Sigmoid colon (tissue), 7 donors: Measurements from ENCODE around the gene TMEM52. TPM values are rescaled to one million over a fixed set of nuclear protein-coding genes. Genes with fewer than 3 reads are reported as not detected.

Experiments
- DNase-seq: peaks from one replicate; pipeline ENCODE4 v3.0.0-alpha.2; 2019
- H3K27ac ChIP-seq, 4 donors: fragments of 200-600 bp; sonication (generic); one replicate each; pipeline ENCODE4 v1.5.1; 2016 to 2019; ENCODE audit warnings: mild to moderate bottlenecking in 1 of 4
- H3K27me3 ChIP-seq, 3 donors: fragments of 200-600 bp; sonication (generic); one replicate each; pipeline ENCODE4 v1.5.1; 2019; ENCODE audit warnings: mild to moderate bottlenecking in 1 of 3
- H3K36me3 ChIP-seq, 4 donors: fragments of 200-600 bp; sonication (generic); one replicate each; pipeline ENCODE4 v1.5.1; 2016 to 2019
- H3K4me1 ChIP-seq, 4 donors: fragments of 200-600 bp; sonication (generic); one replicate each; pipeline ENCODE4 v1.5.1; 2017 to 2019
- H3K4me3 ChIP-seq, 4 donors: fragments of 200-600 bp; sonication (generic); one replicate each; pipeline ENCODE4 v1.5.1; 2017 to 2019; ENCODE audit warnings: mild to moderate bottlenecking in 2 of 4, moderate library complexity in 1 of 4
- H3K9me3 ChIP-seq, 4 donors: fragments of 200-600 bp in 3 of 4; sonication (generic) in 3 of 4; one replicate each; pipeline versions ENCODE4 v1.5.1 to v1.6.1; 2013 to 2019
- EP300 ChIP-seq, 4 donors: sonication (generic); formaldehyde crosslinking; IDR thresholded peaks; one replicate each; pipeline ENCODE4 v1.6.1; 2017; ENCODE audit warnings: antibody characterized with exemption in 4 of 4
- POLR2A ChIP-seq, 2 donors: fragments of 450-650 bp; IDR thresholded peaks; one replicate each; pipeline ENCODE4 v1.6.1; 2016; ENCODE audit warnings: antibody characterized with exemption in 2 of 2, mild to moderate bottlenecking in 2 of 2, moderate library complexity in 2 of 2
- POLR2AphosphoS5 ChIP-seq, 4 donors: sonication (generic); formaldehyde crosslinking; IDR thresholded peaks; one replicate each; pipeline ENCODE4 v1.6.1; 2017; ENCODE audit warnings: antibody characterized with exemption in 4 of 4
- WGBS, 2 donors: extraction: QIAGEN DNeasy Blood & Tissue Kit; methylation state at CpG; one replicate each; pipeline ENCODE4 v1.1.7; 2013; 5-methylcytosine and 5-hydroxymethylcytosine counted together
- intact Hi-C: fragments of 100-400 bp; cut with DNase I; formaldehyde crosslinking; loops from one replicate; pipeline ENCODE4 v1.15.1; 2023
- polyA plus RNA-seq, 3 donors: library from polyadenylated mRNA; stranded (reverse); fragments of 200-250 nt; gene quantifications; one replicate each; pipeline ENCODE4 v1.2.3, GENCODE V29; 2013
- total RNA-seq, 4 donors: library from RNA; depleted of rRNA; stranded (reverse); fragments of >200 nt; gene quantifications; one replicate each; pipeline ENCODE4 v1.1.0, GENCODE V29; 2016
- TF ChIP-seq, protein P1 (sequence below), 4 experiments: fragments of 450-650 bp in 3 of 4; fragments of 200-600 bp in 1 of 4; IDR thresholded peaks; one replicate each; pipeline ENCODE4 v1.5.1; 2016 to 2019; ENCODE audit warnings: antibody characterized with exemption in 4 of 4, mild to moderate bottlenecking in 3 of 4, moderate library complexity in 2 of 4
- donor health status: healthy with polysubstance abuse.
- donor health status: Bipolar disorder and iron deficiency.
- donor health status: healthy.

The TMEM52 gene
- total and polyA plus RNA-seq, 7 donors, result 1.1 to 5.5 (median 2.1) TPM; not detected in 2

DNA sequence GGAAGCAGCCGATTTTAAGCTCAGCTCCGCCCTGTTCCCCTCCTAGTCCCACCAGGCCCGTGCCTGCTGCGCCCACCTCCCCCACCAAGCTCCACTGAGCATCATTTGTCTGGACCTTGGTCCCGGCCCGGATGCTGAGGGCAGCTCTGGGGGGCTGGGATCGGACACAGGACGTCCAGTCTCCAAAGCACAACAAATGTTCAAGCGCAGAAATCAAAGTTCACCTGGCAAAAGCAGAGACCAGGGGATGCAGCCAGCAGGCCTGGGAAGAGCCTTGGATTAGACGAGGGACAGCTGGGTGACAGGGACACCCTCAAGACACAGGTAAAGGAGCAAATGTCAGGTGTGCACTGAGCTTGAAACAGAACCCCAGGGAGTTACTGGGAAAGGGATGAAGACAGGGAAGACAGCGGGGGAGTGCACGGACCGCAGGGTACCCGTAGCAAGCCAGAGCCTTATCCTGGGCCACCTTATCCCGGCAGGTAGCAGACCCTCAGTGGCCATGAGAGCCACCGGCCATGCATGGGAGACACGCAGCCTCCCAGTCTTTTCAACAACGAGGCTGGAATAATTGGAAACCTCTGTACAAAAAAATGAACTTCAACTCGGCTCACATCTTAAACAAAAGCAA, 22.2 kb upstream of the TMEM52 start:
- no peak for DNase-seq
- H3K36me3 ChIP-seq, result no peaks in the 10 kb centered on the region
- peaks cover 0 to 8% (median 6%) of the 10 kb centered on the region in 4 donors for H3K4me1 ChIP-seq
- H3K4me3 ChIP-seq, result no peak overlapping the region
- peaks cover 2 to 40% (median 9%) of the 10 kb centered on the region in 3 donors for H3K27me3 ChIP-seq
- no peaks in the 10 kb centered on the region for H3K9me3 ChIP-seq
- 56 to 77% methylated on average over 19 of the region's 19 CpGs for WGBS, 2 donors
- intact Hi-C loops, result loop anchor here (5.0 kb wide), 1 partner anchor 106 kb away; no protein-coding TSS in a partner anchor
- no peak overlapping the region for H3K27ac ChIP-seq
- TF ChIP-seq, protein P1, sequence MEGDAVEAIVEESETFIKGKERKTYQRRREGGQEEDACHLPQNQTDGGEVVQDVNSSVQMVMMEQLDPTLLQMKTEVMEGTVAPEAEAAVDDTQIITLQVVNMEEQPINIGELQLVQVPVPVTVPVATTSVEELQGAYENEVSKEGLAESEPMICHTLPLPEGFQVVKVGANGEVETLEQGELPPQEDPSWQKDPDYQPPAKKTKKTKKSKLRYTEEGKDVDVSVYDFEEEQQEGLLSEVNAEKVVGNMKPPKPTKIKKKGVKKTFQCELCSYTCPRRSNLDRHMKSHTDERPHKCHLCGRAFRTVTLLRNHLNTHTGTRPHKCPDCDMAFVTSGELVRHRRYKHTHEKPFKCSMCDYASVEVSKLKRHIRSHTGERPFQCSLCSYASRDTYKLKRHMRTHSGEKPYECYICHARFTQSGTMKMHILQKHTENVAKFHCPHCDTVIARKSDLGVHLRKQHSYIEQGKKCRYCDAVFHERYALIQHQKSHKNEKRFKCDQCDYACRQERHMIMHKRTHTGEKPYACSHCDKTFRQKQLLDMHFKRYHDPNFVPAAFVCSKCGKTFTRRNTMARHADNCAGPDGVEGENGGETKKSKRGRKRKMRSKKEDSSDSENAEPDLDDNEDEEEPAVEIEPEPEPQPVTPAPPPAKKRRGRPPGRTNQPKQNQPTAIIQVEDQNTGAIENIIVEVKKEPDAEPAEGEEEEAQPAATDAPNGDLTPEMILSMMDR (IDR thresholded peaks at IDR 0.05), result no peak

DNA sequence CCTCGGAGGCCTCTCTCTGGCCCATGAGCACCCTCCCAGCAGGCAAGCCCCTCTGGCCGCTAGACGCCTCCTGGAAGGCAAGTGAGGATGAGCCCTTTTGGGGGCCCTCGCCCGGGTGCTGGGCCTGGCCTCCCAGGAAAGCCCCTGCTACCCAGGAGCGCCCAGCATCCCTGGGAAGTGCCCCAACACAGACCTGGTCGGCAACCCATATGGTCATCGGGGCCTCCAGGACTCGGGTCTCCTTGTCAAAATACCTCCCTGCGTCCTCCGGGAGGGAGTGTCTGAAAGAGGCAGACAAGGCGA, 21.0 kb upstream of the TMEM52 start:
- no peaks in the 10 kb centered on the region for H3K36me3 ChIP-seq
- intact Hi-C loops, result loop anchor here (5.0 kb wide), 1 partner anchor 107 kb away; no protein-coding TSS in a partner anchor
- no peak overlapping the region for H3K27ac ChIP-seq
- peaks cover 0 to 8% (median 6%) of the 10 kb centered on the region in 4 donors for H3K4me1 ChIP-seq
- no peak overlapping the region for H3K4me3 ChIP-seq
- no peaks in the 10 kb centered on the region for H3K9me3 ChIP-seq
- no peak for DNase-seq
- peaks cover under 1 to 43% (median 9%) of the 10 kb centered on the region in 3 donors for H3K27me3 ChIP-seq
- 87 to 91% methylated on average over 12 of the region's 12 CpGs for WGBS, 2 donors
- no peak for TF ChIP-seq POLR2A (IDR thresholded peaks at IDR 0.05)
- TF ChIP-seq, protein P1 (IDR thresholded peaks at IDR 0.05), result no peak
- TF ChIP-seq EP300 (IDR thresholded peaks at IDR 0.05), result no peak
- no peak for TF ChIP-seq POLR2AphosphoS5 (IDR thresholded peaks at IDR 0.05)

DNA sequence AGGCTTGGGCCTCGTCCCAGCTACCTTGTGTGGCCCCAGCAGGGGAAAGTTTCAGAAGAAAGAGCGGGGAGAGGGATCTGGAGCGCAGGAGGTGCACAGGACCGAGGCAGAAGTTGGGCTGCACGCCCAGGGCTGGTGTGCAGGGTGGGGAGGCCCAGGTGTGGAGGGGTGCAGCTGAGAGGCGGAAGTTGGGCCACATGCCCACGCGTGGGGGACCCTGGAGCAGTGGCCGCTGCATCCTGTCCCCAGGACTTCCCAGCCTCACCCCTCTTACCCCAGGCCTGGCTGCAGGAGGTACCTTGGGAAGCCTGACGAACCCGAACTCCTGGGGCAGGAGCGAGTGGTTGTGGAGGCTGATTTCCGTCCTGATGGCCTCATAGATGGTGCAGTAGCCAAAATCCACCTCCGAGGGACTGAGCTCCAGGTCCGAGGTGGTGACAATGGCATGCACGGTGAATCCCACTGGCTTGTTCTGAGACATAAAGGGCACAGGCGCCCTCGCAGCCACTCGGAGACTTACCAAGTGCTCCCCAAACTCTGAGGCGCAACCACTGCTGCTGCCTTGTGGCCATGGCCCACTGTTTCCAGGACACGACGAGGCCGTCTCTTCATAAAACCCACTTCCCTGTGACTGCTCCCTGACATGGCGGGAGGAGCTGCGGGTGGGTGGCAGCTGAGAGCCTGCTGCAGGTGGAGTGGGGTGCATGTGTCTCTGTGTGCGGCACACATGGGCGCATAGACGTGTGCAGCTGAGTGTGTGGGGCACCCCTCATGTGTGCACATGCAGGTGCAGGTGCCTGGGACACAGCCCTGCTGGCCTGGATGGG, 20.4 kb upstream of the TMEM52 start:
- DNase-seq, result no peak
- peaks cover 0 to 8% (median 6%) of the 10 kb centered on the region in 4 donors for H3K4me1 ChIP-seq
- WGBS, 2 donors, result 89 to 91% methylated on average over 28 of the region's 28 CpGs
- H3K27ac ChIP-seq, result no peak overlapping the region
- no peaks in the 10 kb centered on the region for H3K36me3 ChIP-seq
- TF ChIP-seq POLR2A (IDR thresholded peaks at IDR 0.05), result no peak
- TF ChIP-seq POLR2AphosphoS5 (IDR thresholded peaks at IDR 0.05), result no peak
- TF ChIP-seq, protein P1 (IDR thresholded peaks at IDR 0.05), result no peak
- no peak for TF ChIP-seq EP300 (IDR thresholded peaks at IDR 0.05)
- intact Hi-C loops, result loop anchor here (5.0 kb wide), 1 partner anchor 108 kb away; no protein-coding TSS in a partner anchor
- H3K9me3 ChIP-seq, result no peaks in the 10 kb centered on the region
- no peak overlapping the region for H3K4me3 ChIP-seq
- peaks cover 0 to 43% (median 9%) of the 10 kb centered on the region in 3 donors for H3K27me3 ChIP-seq

DNA sequence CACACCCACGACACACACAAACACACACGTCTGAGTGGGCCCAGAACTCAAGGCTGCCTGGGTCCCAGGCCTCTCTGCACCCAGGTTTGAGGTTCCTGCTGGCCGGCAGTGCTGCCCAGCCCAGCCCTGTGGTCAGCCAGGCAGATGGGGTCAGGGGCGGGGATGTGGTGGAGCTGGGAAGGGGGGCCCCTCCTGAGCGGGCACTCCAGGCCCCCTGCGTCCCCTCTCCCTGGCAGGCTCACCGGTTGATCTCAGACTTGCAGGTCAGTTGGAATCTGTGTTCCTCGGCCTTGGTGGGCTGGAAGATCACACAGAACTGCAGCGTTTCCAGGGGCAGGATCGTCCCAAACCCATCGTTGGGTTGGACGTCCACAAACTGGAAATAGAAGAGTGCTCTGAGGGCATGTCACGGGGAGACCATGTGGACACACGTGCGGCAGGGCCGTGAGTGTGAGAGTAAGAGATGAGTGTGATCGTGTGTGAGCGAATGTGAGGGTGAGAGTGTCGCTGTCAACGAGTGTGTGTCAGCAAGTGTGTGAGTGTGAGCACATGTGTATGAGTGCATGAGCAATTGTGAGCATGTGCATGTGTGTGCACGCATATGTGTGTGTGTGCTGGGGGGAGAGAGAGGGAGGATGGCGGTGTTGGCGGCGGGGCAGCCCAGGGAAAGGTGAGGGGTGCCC, 19.7 kb upstream of the TMEM52 start:
- DNase-seq, result no peak
- Histone ChIP-seq H3K4me3 (no peak overlapping the region), H3K36me3 (no peaks in the 10 kb centered on the region), H3K27ac (no peak overlapping the region), H3K9me3 (no peaks in the 10 kb centered on the region), H3K27me3 (peaks cover 0 to 39% (median 6%) of the 10 kb centered on the region in 3 donors), H3K4me1 (peaks cover 0 to 1% (median under 1%) of the 10 kb centered on the region in 4 donors)
- TF ChIP-seq POLR2A (IDR thresholded peaks at IDR 0.05) (no peak), POLR2AphosphoS5 (IDR thresholded peaks at IDR 0.05) (no peak), EP300 (IDR thresholded peaks at IDR 0.05) (no peak)
- TF ChIP-seq, protein P1 (IDR thresholded peaks at IDR 0.05), result no peak
- 86 to 87% methylated on average over 24 of the region's 24 CpGs for WGBS, 2 donors
- intact Hi-C loops, result no loop called here
